Fibroblast of gingiva (primary cell): ENCODE data around the gene KCTD19.

Experiments used
- DNase-seq: peaks from one replicate; pipeline ENCODE4 v3.0.0-alpha.2; 2011; ENCODE audit warnings: low read depth

Gene KCTD19

DNA sequence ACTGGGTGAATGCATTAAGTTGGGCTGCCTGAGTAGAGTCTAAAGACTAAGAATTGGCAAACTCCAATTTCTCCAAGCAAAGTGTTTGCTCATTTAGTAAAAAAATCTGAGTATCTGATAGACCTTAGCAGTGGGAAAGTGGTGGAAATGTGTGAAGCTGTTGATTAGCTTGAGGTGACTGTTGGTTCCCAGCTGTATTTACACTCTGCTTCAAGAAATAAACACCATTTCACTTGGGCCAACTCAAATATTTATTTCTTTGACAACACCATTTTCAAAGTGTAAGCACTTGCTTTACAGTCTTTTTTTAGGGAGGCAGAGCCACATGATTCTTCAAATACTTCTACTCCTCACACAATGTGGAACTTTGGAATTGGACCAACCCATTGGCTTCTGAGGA is 8.7 kb downstream of the KCTD19 start:
- no peak for DNase-seq

DNA sequence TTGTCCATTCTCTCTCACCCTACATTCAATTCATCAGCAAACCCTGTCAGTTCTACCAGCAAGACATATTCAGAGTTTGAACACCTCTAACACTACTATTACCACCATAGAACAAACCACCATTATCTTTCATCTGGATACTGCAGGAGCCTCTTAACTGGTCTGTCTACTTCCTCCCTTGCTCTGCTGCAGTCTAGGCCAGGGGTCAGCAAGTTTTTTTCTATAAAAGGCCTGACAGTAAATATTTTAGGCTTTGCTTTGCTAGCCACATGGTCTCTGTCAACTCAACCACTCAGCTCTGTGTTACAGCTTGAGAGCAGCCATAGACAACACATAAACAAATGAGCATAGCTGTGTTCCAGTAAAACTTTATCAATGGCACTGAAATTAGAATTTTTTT is 13.8 kb downstream of the KCTD19 start:
- DNase-seq, result no peak

DNA sequence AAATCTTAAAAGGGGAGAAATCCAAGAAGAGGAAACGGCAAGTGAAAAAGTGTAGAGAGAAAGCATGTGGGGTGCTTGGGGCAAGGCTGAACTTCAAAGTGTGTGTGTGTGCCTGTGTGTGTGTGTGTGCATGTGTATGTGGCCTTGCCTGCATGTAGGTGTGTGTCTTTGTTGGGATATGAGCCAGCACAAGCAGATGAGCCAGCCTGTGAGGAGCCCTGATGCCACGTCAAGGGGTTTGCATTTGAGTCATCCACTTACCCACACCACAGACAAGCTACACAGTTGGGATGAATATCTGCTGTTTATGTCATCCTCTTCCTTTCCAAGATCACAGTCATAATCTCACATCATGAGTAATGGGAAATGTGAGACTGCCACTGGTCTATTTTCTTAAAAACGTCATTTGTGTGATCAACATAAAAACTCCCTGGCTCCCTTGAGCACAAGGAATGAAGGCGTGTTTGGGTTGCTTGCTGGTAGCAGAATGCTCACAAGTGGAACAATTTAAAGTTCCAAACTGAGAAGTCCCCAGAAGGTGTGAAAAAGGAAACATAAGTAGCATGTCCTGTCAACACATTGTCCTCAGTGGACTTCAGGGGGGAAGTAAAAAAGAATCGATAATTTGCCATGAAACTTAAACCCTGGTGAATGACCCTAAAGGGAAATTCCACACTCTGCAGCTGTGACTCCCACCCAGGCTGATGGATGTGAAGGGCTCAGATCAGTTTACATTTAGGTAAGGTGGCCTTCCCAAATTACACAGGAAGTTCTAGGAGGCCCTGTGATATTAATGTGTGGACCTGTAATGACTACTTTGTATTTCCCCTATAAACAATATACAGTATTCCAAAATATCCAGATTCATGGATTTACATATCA is 14.7 kb downstream of the KCTD19 start:
- DNase-seq, result peak; percentile 98

DNA sequence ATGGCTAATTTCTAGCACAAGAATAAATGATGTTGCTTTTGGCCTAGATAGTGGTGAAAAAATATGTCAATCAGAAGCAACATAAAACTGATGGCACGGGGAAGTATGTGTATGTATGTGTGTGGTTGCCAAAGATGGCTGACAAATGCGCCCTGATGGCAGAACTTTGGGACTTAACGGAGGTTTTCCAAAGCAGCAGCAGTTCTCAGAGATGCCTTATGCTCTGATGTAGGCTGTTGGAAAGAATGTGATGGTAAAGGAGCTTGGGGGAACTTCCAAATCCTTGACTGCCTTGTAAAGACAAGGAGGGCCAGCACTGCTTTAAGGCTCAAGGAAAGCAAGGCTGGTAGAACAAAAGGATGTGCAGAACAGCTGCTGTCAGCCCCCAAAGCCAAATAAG is 16.0 kb downstream of the KCTD19 start:
- DNase-seq, result no peak

DNA sequence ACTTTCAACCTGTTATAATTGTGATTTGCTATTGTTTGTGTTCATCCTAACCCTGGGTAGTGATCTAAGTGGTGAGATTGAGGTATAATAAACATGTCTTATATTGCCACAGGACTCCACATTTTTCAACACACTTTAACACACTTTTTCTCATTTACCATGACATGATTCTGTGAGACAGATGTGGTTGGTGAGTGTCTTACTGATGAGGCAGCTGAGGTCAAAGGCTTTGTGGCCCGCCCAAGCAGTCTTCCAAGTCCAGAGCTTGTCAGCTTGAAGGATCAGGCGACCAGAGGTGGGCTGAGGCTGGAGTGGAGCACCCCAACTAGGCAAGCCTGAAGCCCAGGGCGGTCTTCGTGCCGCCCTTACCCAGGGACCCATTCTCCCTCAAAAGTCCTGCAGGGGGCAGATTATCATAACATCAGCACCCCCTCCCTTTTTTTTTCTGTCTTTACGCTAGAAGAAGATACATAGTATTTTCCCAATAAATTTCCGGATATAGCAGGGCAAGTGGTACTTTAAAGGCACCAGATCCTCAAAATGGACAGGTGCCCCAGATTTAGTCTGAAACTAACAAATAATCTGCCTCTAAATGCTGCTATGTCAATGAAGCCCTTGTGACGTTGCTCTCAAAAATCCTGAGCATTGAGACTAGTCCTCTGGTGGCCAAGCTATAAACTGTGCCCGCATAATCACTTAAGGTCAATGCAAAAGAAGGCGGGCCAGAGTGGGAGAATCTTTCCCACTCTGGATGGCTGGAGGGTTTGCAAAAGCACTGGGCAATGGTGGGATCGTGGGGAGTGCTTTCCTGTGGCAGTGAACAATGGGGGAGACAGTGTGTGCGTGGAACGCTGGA is 21.1 kb downstream of the KCTD19 start:
- DNase-seq, result no peak

DNA sequence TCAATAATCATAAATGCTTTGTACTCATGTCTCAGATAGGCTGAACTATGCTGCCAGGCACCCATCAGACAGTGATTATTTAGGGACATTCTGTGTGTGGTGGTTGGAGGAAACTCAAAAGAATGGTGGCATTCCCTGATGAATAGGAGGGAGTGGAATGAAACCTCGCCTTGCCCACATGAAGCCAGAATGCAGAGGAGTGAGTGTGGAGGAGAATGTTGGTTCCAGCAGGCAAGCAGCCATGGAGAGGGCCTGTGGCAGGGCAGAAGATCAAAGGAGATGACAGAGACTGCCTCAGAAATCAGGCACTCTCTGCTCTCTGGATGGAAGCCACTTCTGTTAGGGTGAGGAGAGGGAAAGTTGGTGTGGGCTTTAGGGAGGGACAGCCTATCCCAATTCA is 22.5 kb downstream of the KCTD19 start:
- peak; percentile 16 for DNase-seq

DNA sequence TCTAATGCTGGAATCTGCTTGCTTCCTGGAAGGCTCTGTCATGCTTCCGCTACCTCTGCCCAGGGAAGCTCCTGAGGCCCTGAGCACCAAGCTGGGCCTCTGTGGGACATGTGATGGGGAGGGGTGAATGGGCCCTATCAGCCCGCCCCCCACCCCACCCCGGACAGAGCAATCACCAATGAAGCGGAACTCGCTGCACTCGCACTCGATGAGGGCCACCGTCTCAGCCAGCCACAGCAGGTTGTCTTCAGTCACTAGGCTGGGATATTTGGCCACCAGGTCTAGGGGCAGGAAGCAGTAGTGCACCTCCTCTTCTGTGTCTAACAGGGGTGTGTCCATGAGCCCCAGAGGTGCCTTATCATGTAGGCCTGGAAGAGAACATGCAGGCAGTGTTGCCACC is 23.6 kb downstream of the KCTD19 start:
- no peak for DNase-seq

DNA sequence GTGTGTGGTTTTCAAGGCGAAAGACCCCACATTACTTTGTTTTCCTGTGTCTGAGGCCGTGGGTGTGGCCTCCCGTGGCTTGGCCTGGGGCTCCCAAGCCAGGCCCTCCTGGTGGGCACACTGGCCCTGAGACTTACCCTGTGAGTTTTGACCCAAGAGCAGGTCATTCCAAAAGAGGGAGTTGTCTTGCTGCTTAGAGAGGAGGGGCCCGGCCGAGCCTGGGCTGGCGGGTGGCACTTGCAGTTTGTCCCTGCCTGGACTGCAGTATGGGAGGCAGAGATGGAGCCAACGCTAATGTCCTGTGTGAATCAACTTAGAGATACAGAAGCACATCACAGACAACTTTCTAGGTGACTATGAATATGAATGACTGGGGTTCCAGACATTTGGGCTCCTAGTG is 24.5 kb downstream of the KCTD19 start:
- no peak for DNase-seq

DNA sequence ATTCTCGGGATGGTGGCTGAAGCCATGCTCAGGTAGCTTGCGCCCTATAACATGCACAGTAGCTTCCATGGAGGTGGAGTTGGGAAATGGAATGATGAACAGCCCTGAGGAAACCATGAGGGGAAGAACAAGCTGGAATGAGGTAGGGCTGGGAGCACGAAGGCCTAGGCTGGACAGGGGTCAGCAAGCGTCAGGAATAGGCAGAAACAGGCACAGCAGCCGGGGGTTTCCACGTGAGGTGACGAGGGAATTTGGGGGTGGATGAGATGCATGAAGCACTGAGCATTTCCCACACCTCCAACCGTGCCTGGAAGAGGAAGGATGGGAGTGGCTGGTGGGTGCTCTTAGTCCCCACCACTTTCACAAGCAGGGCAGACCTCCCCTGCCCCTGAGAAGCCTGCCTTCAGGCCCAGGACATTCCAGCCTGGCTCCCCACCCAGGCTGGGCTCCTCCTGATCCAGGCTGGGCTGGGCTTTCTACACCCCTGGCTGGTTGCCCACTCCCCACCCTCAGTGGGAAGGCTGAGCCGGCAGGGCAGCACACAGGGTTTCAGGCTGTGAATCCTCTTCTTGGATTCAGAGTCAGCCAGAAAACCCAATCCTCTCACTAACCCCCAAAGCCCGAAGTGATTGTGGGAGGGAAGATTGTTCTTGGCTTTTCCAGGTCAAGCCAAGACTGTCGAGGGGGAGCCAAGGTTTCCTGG is 25.3 kb downstream of the KCTD19 start:
- DNase-seq, result no peak

DNA sequence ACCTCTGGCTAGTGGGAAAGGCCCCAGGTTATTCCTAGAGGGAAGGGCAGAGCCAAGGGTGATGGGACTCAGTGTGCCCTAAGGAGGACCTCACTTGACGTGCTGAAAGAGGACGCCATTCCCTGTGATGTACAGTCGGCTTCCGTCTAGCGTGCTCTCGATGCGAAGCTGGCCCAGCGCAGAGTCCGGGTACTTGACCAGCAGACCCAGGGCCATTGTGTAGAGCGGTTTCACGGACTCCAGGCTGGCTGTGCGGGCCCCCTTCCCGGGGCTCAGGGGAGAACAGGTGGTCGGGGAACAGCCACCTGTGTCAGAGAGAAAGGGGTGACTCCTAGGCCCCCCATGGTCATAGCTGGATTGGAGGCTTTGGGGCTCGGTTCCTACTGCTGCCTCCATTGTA is 27.3 kb downstream of the KCTD19 start:
- DNase-seq, result no peak

DNA sequence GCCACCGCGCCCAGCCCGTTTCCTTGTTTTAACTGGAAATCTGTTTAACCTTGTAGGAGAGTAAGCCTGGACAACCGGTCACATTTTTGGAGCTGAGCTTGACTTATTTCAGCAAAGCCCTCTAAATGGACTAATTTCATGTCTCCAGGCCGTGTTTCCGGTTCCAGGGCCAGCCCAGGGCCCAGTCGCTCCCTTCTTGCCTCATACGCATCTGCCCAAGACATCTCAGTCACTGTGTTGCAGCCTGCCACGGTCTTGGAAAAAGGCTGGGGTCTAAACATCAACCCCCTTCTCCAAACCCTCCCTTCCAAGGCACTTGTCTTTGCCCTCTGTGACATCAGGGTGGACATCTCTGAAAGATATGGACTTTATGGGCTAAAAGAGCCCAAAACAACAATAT is 28.3 kb downstream of the KCTD19 start:
- DNase-seq, result no peak

DNA sequence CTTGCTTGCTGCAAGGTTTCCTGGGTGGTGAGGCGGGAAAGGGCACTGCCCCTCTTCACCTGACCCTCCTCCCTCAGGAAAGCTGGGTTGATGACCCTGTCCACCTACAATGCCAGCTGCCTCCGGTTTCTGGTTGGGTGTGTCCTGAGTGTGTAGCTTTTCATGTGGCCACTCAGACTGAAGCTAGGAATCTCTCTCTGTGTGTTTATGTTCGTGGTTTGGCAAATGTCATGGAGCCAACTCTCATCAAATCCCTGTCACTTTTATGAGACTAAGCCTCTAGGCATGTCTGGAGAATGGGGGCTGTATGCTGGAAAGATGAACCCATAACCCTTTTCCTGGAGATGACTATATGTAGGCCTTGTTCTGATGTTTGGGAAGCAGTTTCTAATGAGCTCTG is 30.1 kb downstream of the KCTD19 start:
- DNase-seq, result peak; percentile 21

DNA sequence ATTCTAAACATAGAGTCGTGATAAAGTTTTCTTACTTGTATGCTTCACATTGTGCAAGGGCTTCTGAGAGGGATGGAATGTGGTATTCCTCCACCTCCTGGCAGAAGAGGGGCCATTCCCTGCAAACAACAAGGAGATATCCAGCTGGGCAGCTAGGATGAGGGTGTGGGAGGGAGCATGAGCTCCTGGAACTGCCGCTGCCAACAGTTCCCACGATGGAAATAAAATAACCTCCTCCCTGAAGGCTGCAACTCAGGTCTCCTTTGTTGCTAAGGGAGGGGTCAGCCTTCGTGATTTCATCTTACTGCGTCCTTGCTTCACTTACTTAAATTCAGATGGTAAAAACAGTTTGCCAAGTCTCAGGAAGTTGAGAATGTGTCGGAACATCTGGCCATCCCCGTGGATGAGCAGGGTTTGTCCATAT is 31.6 kb downstream of the KCTD19 start:
- DNase-seq, result peak; percentile 43

DNA sequence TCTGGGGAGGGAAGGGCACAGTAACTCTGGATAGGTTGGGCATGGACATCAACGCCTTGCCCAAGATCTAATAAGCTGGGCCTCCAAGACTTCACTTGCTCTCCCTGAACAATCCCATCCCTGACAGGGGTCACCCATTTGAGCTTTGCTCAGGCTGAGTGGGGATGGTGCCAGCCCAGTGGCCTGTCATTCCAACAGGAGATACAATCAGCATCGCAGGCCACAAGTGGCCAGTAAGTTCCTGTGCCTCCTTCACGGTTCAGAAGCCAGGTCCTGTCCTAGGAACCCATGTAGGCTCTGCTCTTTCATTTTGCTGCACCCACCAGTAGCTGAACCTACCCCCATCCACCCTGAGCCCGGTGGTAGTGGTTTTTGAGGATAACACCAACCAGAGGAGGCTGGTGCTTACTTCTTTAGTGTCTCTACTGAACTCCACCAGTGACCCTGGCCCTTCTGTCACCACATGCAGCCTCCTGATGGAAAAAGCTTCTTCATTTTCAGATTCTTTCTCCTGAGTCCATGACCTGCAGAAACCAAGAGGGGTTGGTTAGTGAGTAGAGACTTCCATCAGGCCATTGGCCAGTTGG is 32.3 kb downstream of the KCTD19 start:
- DNase-seq, result no peak

DNA sequence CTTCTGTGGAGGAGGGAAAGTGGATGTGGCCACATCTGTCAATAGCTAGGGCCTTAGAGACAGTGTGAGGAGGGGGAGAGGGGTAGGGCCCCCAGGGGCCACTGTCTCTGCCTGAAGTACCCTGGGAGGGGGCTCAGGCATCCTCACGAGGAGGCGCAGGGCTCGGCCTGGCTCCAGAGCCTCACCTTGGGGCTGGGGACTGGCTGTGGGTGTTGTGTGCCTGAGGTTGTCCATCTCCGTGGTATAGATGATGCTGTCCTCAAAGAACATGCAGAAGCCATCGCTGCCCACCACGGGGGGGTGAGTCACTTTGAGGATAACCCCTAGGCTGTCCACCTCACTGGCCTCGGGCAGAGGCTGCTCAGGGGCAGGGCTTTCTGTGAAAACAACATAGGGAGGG is 35.1 kb downstream of the KCTD19 start:
- DNase-seq, result no peak

DNA sequence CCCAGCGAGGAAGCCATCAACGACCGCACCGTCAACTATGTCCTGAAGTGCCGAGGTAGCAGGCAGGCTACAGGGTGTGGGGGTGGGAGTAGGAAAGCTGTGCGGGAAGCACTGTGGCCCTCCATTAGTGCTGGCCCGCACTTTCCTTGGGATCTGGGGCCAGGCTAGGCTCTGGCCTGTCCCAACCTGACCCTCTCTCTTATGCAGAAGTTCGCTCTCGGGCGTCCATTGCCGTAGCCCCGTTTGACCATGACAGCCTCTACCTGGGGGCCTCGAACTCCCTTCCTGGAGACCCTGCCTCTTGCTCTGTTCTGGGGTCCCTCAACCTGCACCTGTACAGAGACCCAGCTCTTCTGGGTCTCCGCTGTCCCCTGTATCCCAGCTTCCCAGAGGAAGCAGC is 38.6 kb downstream of the KCTD19 start:
- DNase-seq, result no peak

DNA sequence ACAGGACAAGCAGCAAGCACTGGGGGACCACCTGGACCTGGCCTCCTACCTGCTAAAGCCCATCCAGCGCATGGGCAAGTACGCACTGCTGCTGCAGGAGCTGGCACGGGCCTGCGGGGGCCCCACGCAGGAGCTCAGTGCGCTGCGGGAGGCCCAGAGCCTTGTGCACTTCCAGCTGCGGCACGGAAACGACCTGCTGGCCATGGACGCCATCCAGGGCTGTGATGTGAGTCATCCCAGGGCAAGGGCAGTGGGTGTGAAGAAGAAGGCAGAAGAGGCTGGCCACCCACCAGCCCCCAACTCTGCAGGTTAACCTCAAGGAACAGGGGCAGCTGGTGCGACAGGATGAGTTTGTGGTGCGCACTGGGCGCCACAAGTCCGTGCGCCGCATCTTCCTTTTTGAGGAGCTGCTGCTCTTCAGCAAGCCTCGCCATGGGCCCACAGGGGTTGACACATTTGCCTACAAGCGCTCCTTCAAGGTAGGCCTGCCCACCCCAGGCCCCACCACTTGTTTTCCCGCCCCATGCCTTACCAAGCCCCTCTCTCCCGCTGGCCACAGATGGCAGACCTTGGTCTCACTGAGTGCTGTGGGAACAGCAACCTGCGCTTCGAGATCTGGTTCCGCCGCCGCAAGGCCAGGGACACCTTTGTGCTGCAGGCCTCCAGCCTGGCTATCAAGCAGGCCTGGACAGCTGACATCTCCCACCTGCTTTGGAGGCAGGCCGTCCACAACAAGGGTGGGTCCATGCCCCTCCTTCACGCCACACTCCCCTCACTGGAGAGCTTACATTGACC is 39.9 kb downstream of the KCTD19 start:
- no peak for DNase-seq

DNA sequence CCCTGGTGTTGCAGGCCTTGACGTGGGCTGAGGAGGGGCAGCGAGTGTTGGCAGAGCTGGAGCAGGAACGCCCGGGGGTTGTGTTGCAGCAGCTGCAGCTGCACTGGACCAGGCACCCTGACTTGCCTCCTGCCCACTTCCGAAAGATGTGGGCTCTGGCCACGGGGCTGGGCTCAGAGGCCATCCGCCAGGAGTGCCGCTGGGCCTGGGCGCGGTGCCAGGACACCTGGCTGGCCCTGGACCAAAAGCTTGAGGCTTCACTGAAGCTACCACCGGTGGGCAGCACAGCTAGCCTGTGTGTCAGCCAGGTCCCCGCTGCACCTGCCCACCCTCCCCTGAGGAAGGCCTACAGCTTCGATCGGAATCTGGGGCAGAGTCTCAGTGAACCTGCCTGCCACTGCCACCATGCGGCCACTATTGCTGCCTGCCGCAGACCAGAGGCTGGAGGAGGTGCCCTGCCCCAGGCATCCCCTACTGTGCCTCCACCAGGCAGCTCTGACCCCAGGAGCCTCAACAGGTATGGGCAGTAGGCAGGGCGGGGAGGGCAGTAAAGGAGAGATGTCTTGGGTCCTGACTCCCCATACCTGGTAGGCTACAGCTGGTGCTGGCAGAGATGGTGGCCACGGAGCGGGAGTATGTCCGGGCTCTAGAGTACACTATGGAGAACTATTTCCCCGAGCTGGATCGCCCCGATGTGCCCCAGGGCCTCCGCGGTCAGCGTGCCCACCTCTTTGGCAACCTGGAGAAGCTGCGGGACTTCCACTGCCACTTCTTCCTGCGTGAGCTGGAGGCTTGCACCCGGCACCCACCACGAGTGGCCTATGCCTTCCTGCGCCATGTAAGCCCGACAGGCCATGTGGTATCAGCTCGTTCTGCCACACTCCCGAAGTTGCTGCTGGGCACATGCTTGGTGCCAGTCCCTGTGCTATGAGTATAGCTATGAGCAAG is 41.6 kb downstream of the KCTD19 start:
- DNase-seq, result no peak

DNA sequence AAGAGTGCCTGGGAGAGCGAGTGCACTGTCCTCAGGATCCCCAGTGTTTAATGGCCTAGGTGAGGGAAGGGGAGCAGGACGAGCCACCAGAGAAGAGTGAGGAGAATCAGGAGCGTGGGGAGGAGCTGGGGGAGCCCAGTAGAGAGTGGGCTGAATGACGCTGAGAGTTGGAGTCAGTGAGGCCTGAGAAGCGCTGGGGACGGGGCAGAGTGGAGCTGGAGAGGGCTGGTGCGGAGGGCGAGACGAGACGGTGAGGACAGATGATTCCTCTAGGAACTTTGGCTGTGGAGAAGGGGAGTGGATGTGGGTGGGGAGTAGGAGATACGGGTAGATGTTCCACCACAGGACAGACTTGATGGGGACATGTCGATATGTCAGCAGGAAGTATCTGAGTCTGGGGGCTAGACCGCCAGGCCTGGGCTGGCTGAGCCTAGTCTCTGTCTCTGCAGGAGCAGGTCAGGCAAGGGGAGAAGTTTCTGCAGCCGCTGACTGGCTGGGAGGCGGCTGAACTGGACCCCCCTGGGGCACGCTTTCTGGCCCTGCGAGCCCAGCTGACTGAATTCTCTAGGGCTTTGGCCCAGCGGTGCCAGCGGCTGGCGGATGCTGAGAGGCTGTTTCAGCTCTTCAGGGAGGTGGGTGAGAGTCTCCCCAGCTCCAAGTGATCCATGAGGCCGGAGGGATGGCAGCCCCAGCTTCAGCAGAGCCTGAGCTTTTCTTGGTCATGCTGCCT is 42.5 kb downstream of the KCTD19 start:
- no peak for DNase-seq
